Upper lobe of left lung (tissue), 4 donors: ENCODE measurements around the gene PFKFB4.

Experiments used
- CTCF ChIP-seq, 6 experiments: fragments of 450-650 bp in 4 of 6; fragments of 200-600 bp in 2 of 6; sonication (generic) in 2 of 6; IDR thresholded peaks; one replicate each; pipeline ENCODE4 v1.5.1; 2016 to 2019; ENCODE audit warnings: antibody characterized with exemption in 6 of 6
- EP300 ChIP-seq, 4 donors: sonication (generic); formaldehyde crosslinking; IDR thresholded peaks; one replicate each; pipeline ENCODE4 v1.5.1; 2017; ENCODE audit warnings: antibody characterized with exemption in 4 of 4, control low read depth in 2 of 4
- POLR2A ChIP-seq, 4 donors: fragments of 450-650 bp; IDR thresholded peaks; one replicate each; pipeline ENCODE4 v1.5.1; 2016 to 2017; ENCODE audit warnings: antibody characterized with exemption in 4 of 4, mild to moderate bottlenecking in 2 of 4
- POLR2AphosphoS5 ChIP-seq, 2 donors: sonication (generic); formaldehyde crosslinking; IDR thresholded peaks; one replicate each; pipeline ENCODE4 v1.5.1; 2017; ENCODE audit warnings: antibody characterized with exemption in 2 of 2

DNA sequence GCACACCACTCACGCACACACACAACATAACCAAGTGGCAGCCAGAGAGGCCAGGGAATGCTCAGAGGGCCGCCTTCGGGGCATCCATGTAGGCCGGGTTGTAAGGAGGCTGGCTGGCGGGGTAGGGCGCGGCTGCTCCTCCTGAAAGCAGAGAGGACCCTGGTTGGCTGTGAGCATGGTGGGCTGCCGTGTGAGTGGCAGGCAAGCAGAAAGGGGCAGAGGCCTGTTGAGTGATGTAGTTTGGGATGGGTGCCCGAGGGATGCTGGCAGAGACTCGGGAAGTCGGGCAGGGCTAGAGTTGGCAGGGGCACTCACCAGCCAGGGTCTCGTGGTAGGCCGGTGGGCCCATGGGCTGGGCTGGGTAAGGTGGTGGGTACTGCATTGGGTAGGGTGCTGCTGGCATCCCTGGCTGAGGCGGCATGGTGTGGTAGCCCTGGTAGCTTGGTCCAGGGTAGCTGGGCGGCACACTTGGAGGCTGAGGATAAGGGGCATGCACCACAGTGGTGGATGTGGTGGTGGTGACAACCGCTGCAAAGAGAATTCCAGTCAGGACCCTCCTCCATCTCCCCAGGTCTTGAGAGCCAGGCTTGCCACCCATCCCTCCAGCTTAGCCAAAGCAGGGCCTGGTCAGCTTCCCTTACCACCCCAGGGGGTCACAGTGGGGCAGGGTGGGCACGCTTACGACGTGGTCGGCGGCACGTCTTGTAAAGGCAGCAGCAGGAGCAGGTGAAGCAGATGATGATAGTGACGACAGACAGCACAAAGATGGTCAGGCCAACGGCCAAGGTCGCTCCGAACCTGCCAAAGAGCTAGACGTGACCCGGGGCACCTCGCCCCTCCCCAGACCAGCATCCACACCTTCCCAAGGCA is 87.3 kb downstream of the PFKFB4 start:
- TF ChIP-seq CTCF (IDR thresholded peaks at IDR 0.05), result no peak
- no peak for TF ChIP-seq POLR2A (IDR thresholded peaks at IDR 0.05)
- TF ChIP-seq POLR2AphosphoS5 (IDR thresholded peaks at IDR 0.05), result no peak
- no peak for TF ChIP-seq EP300 (IDR thresholded peaks at IDR 0.05)
